ENCODE measurements around the gene NLK. TPM values are rescaled to one million over a fixed set of nuclear protein-coding genes. Genes with fewer than 3 reads are reported as not detected.

The NLK gene
- total RNA-seq, 1 experiment from 2014 or later, result 31.8 TPM

- Histone ChIP-seq H2BK5ac (ENCODE audit: insufficient read length, low read length) (no peak overlapping the region), H3K18ac (ENCODE audit: insufficient read length, low read depth, low read length) (no peak overlapping the region), H4K91ac (ENCODE audit: insufficient read length, low read depth, low read length) (no peak overlapping the region), H3T11ph (ENCODE audit: low read length) (no peak overlapping the region), H2BK15ac (ENCODE audit: low read depth, low read length) (no peak overlapping the region), H2AK5ac (ENCODE audit: insufficient read length, low read length) (no peak overlapping the region), H3K9me3 (ENCODE audit: control insufficient read depth, low read depth, low read length) (no peaks in the 10 kb centered on the region), H3K79me1 (ENCODE audit: insufficient read depth, low read depth, low read length, poor library complexity, severe bottlenecking) (no peaks in the 10 kb centered on the region), H3K27ac (ENCODE audit: insufficient read length, low read depth, low read length) (no peak overlapping the region), H2BK120ac (ENCODE audit: low read depth, low read length, poor library complexity, severe bottlenecking) (no peak overlapping the region), H3K4ac (ENCODE audit: low read depth, low read length) (no peak overlapping the region), H3K56ac (ENCODE audit: insufficient read length, low read depth, low read length) (no peak overlapping the region), H2AFZ (ENCODE audit: low read length) (no peak overlapping the region), H3K23ac (ENCODE audit: insufficient read length, low read depth, low read length) (no peak overlapping the region), H3K14ac (ENCODE audit: insufficient read depth, low read length) (no peak overlapping the region), H3K27me3 (ENCODE audit: insufficient read depth, low read length) (no peaks in the 10 kb centered on the region), H3K9ac (ENCODE audit: extremely low read depth, insufficient read length, low read length) (no peak overlapping the region), H4K5ac (ENCODE audit: insufficient read length, low read depth, low read length) (no peak overlapping the region), H3K4me1 (ENCODE audit: insufficient read depth, low read length) (peaks cover 6% of the 10 kb centered on the region), H4K8ac (replicated peaks; ENCODE audit: insufficient read length, low read depth, low read length) (no peak overlapping the region), H4K20me1 (ENCODE audit: control insufficient read depth, insufficient read depth, insufficient read length) (no peaks in the 10 kb centered on the region), H3K23me2 (ENCODE audit: insufficient read length, low read depth, low read length, poor library complexity, severe bottlenecking) (no peaks in the 10 kb centered on the region), H3K79me2 (ENCODE audit: insufficient read depth, low read length) (peaks cover 4% of the 10 kb centered on the region; the same call in 1 of the 2 replicates), H3K4me2 (ENCODE audit: insufficient read depth, insufficient read length, low read length) (no peak overlapping the region), H2BK12ac (ENCODE audit: insufficient read length, low read depth, low read length) (no peak overlapping the region), H2BK20ac (ENCODE audit: low read depth, low read length, poor library complexity, severe bottlenecking) (no peak overlapping the region)
- no peak for DNase-seq
- peaks cover 32 to 39% of the 10 kb centered on the region in 2 experiments for H3K4me1 Mint-ChIP-seq
- peaks cover 0 to 3% of the 10 kb centered on the region in 2 experiments; a peak in 1 of 5 replicates for H3K9me3 Mint-ChIP-seq
- H3K4me3 Mint-ChIP-seq, result no peak overlapping the region
- H3K36me3 Mint-ChIP-seq (ENCODE audit: insufficient read depth in 1 of 3, low read depth in 3 of 3), result peaks cover 0 to 5% (median 0%) of the 10 kb centered on the region in 3 experiments; a peak in 2 of 7 replicates
- H3K27me3 Mint-ChIP-seq (ENCODE audit: low read depth), result no peaks in the 10 kb centered on the region
- H3K27ac Mint-ChIP-seq, result no peak overlapping the region
- TF ChIP-seq CTCF (conservative IDR thresholded peaks at IDR 0.05), result no peak
- WGBS (ENCODE audit: extremely low coverage, insufficient read length, low lambda C conversion rate), result no CpG with 5 or more reads among the region's 1 CpG
These were observed 54.3 kb downstream of the NLK start for GRCh38 chr17:28096756-28097155.

Data from H9 (cell line).